GM21825 (cell line): ENCODE data around the gene DENND5A.
"Not testable (repeated sequence)": the region's sequence is repeated elsewhere in the genome, so short reads cannot be mapped to it uniquely, and the experiment has no call there.

ENCODE experiments used
- ATAC-seq: cut with Tn5 transposase; IDR thresholded peaks from one replicate; pipeline ENCODE4 v1.9.1; 2021; ENCODE audit warnings: mild to moderate bottlenecking, moderate library complexity; ENCODE audit not compliant: unreplicated experiment

Gene DENND5A

GRCh38 chr11:9104580-9104979 lies 160.6 kb downstream of the DENND5A start:
- ATAC-seq, result no peak

GRCh38 chr11:9103542-9104276 lies 161.4 kb downstream of the DENND5A start:
- no peak for ATAC-seq

- ATAC-seq, result no peak
Measured at GRCh38 chr11:9099617-9100016, 165.5 kb downstream of the DENND5A start.

- not testable (repeated sequence) for ATAC-seq
Measured at GRCh38 chr11:9098455-9098854, 166.7 kb downstream of the DENND5A start.

GRCh38 chr11:9097186-9097943 lies 167.8 kb downstream of the DENND5A start:
- ATAC-seq, result not testable (repeated sequence)

- ATAC-seq, result no peak
Measured at GRCh38 chr11:9096427-9096826, 168.7 kb downstream of the DENND5A start.

GRCh38 chr11:9095421-9095820 lies 169.7 kb downstream of the DENND5A start:
- no peak for ATAC-seq

GRCh38 chr11:9094420-9094819 lies 170.7 kb downstream of the DENND5A start:
- ATAC-seq, result no peak

- ATAC-seq, result no peak
Measured at GRCh38 chr11:9092853-9093778, 172.0 kb downstream of the DENND5A start.

- ATAC-seq, result no peak
Measured at GRCh38 chr11:9092072-9092471, 173.1 kb downstream of the DENND5A start.

- ATAC-seq, result no peak
Measured at GRCh38 chr11:9091044-9091922, 173.9 kb downstream of the DENND5A start, which contains the start of gene SCUBE2. Gene SCUBE2, minus strand, starts transcription at chr11:9091599. Its CDS starts 71 bp downstream, at chr11:9091528.

- no peak for ATAC-seq
Measured at GRCh38 chr11:9090488-9091043, 174.6 kb downstream of the DENND5A start.

- no peak for ATAC-seq
Measured at GRCh38 chr11:9089636-9090035, 175.5 kb downstream of the DENND5A start.

GRCh38 chr11:9089061-9089460 lies 176.1 kb downstream of the DENND5A start:
- ATAC-seq, result no peak
